ENCODE measurements around the gene IGF2BP2. TPM values are rescaled to one million over a fixed set of nuclear protein-coding genes. Genes with fewer than 3 reads are reported as not detected.

IGF2BP2 gene
- total and polyA plus RNA-seq, 4 donors, result 7.8 to 92.6 (median 11.8) TPM

DNA sequence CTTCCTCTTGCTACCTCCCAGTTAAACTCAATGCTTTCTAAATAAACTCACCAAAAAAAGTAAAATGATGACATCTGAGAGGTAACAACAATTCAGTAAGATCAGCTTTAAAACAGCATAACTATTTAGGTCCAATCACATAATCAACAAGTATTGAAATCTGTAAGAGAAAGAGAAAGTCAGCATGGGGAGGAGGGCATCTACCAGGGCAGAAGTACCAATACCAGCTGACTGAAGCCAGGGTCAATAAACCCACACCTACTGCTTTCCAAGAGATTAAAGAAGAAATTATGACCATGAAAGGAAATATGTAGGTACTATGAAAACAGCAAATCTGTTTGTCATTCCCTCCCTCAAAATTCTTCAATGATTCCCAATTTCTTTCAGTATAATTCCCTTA, 42.2 kb upstream of the IGF2BP2 start:
- no peak for TF ChIP-seq CTCF (IDR thresholded peaks at IDR 0.05; ENCODE audit: control extremely low read depth, extremely low read depth)
- no peak for ATAC-seq (ENCODE audit: insufficient read depth, low FRiP score)

DNA sequence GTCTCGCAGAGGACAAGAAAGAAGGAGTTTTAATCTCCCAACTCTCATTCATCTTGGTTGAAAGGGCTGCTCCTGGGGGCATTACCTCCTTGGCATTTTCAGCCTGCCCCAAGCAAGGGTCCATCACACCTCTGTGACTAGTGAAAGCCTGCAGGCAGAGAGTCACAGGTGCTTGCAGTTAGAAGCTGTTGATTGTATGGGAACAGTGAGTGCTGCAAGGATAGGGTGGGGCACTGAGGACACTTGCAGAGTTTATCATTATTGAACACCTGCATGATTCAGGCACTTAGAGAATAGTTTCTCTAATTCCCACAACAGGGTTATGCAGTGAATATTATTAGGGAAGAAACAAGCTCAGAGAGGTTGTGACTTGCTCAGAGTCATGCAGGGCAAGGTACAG, 41.7 kb upstream of the IGF2BP2 start:
- ATAC-seq (ENCODE audit: insufficient read depth, low FRiP score) (no peak), DNase-seq (no peak)
- Histone ChIP-seq H3K4me1 (ENCODE audit: control insufficient read depth in 5 of 5, insufficient read depth in 5 of 5, low read length in 5 of 5) (no peaks in the 10 kb centered on the region), H3K9ac (ENCODE audit: insufficient read depth in 1 of 2, low read length in 2 of 2) (no peak overlapping the region), H3K36me3 (ENCODE audit: control insufficient read depth in 4 of 4, insufficient read depth in 4 of 4, low read length in 4 of 4) (no peaks in the 10 kb centered on the region), H3K4me3 (no peak overlapping the region), H3K27me3 (ENCODE audit: control insufficient read depth in 3 of 3, insufficient read depth in 3 of 3, low read length in 2 of 3) (no peaks in the 10 kb centered on the region), H3K27ac (ENCODE audit: low read depth in 1 of 2, low read length in 1 of 2) (no peak overlapping the region), H3K9me3 (ENCODE audit: control insufficient read depth in 4 of 4, insufficient read depth in 3 of 4, low read length in 3 of 4) (no peaks in the 10 kb centered on the region)
- TF ChIP-seq CTCF (IDR thresholded peaks at IDR 0.05; ENCODE audit: control extremely low read depth, extremely low read depth), result no peak
- WGBS, 2 donors, result 91 to 92% methylated on average over 1 of the region's 1 CpG

More for the DNA sequence above, 42.2 kb upstream of the IGF2BP2 start:
- DNase-seq, result no peak
- Histone ChIP-seq H3K27me3 (ENCODE audit: control insufficient read depth in 3 of 3, insufficient read depth in 3 of 3, low read length in 2 of 3) (no peaks in the 10 kb centered on the region), H3K9me3 (ENCODE audit: control insufficient read depth in 4 of 4, insufficient read depth in 3 of 4, low read length in 3 of 4) (no peaks in the 10 kb centered on the region), H3K27ac (ENCODE audit: low read depth in 1 of 2, low read length in 1 of 2) (no peak overlapping the region), H3K36me3 (ENCODE audit: control insufficient read depth in 4 of 4, insufficient read depth in 4 of 4, low read length in 4 of 4) (no peaks in the 10 kb centered on the region), H3K4me1 (ENCODE audit: control insufficient read depth in 5 of 5, insufficient read depth in 5 of 5, low read length in 5 of 5) (no peaks in the 10 kb centered on the region), H3K9ac (ENCODE audit: insufficient read depth in 1 of 2, low read length in 2 of 2) (no peak overlapping the region), H3K4me3 (no peak overlapping the region)

DNA sequence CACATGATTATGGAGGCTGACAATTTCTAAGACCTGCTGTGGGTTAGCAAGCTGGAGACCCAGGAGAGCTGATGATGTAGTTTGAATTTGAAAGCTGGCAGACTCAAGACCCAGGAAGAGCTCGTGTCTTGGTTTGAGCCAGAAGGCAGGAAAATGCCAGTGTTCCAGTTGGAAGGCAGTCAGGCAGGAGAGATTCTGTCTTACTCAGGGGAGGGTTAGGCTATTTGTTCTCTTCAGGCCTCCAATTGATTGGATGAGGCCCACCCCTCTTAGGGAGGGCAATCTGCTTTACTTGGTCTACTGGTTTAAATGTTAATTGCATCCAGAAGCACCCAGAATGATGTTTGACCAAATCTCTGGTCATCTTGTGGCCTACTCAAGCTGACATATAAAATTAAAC, 40.4 kb upstream of the IGF2BP2 start:
- no peak overlapping the region for H3K4me3 ChIP-seq
- DNase-seq, result no peak
- H3K4me1 ChIP-seq (ENCODE audit: control insufficient read depth in 5 of 5, insufficient read depth in 5 of 5, low read length in 5 of 5), result no peaks in the 10 kb centered on the region
- WGBS, 2 donors, result 90% methylated on average over 1 of the region's 1 CpG
- no peaks in the 10 kb centered on the region for H3K27me3 ChIP-seq (ENCODE audit: control insufficient read depth in 3 of 3, insufficient read depth in 3 of 3, low read length in 2 of 3)
- no peaks in the 10 kb centered on the region for H3K36me3 ChIP-seq (ENCODE audit: control insufficient read depth in 4 of 4, insufficient read depth in 4 of 4, low read length in 4 of 4)
- no peak overlapping the region for H3K9ac ChIP-seq (ENCODE audit: insufficient read depth in 1 of 2, low read length in 2 of 2)
- no peak for TF ChIP-seq CTCF (IDR thresholded peaks at IDR 0.05; ENCODE audit: control extremely low read depth, extremely low read depth)
- H3K27ac ChIP-seq (ENCODE audit: low read depth in 1 of 2, low read length in 1 of 2), result no peak overlapping the region
- H3K9me3 ChIP-seq (ENCODE audit: control insufficient read depth in 4 of 4, insufficient read depth in 3 of 4, low read length in 3 of 4), result no peaks in the 10 kb centered on the region
- no peak for ATAC-seq (ENCODE audit: insufficient read depth, low FRiP score)

GRCh38 chr3:185864767-185865166, 39.9 kb upstream of the IGF2BP2 start:
- Histone ChIP-seq H3K27me3 (ENCODE audit: control insufficient read depth in 3 of 3, insufficient read depth in 3 of 3, low read length in 2 of 3) (no peaks in the 10 kb centered on the region), H3K9me3 (ENCODE audit: control insufficient read depth in 4 of 4, insufficient read depth in 3 of 4, low read length in 3 of 4) (no peaks in the 10 kb centered on the region), H3K36me3 (ENCODE audit: control insufficient read depth in 4 of 4, insufficient read depth in 4 of 4, low read length in 4 of 4) (no peaks in the 10 kb centered on the region), H3K9ac (ENCODE audit: insufficient read depth in 1 of 2, low read length in 2 of 2) (no peak overlapping the region), H3K4me3 (no peak overlapping the region), H3K4me1 (ENCODE audit: control insufficient read depth in 5 of 5, insufficient read depth in 5 of 5, low read length in 5 of 5) (no peaks in the 10 kb centered on the region), H3K27ac (ENCODE audit: low read depth in 1 of 2, low read length in 1 of 2) (no peak overlapping the region)
- TF ChIP-seq CTCF (IDR thresholded peaks at IDR 0.05; ENCODE audit: control extremely low read depth, extremely low read depth), result no peak
- ATAC-seq (ENCODE audit: insufficient read depth, low FRiP score) (no peak), DNase-seq (no peak)
- WGBS, 2 donors, result 72 to 81% methylated on average over 3 of the region's 3 CpGs
